Retina (tissue), 1 donor: ENCODE data around the gene SLC9A3.

ENCODE experiments used
- DNase-seq: peaks from one replicate; pipeline ENCODE4 v3.0.0-alpha.2; 2016

The SLC9A3 gene

DNA sequence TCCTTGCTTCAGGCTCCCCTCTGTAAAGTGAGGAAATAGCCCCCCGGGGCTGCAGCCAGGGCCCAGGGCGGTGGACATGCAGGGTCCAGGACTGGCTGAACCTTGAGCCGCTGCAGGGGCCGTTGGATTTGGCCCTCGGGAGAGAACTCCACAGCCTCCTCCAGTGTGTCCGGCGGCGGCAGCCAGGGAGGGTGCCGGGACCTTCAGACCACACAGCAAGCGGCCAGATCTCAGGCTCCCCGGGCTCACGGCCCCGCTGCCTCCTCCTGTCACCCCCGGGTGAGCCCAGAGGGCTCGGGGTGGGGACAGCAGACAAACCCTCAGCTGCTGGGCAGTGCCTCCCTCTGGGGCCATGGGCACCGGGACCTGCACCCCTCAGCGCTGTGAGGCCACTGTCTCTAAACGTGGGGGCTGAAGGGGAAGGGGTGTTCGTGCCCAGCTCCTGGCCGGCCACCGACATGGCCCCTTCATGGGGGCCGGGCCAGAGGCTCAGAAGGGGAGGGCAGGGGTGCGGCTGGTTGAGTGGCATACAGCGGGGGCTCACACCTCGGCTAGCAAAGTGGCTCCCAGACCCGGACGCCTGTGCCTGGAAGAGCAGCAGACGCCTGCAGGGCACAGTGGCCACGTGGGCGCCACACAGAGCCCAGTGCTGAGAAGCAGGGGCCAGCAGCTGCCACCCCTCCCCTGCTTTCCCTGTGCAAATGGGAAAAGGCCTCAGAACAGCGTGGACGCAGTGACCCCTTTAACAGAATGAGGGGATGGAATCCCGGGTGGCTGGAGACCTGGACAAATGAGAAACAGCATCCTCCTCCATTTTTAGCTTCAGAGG is 19.7 kb downstream of the SLC9A3 start:
- DNase-seq: peak; percentile 56

DNA sequence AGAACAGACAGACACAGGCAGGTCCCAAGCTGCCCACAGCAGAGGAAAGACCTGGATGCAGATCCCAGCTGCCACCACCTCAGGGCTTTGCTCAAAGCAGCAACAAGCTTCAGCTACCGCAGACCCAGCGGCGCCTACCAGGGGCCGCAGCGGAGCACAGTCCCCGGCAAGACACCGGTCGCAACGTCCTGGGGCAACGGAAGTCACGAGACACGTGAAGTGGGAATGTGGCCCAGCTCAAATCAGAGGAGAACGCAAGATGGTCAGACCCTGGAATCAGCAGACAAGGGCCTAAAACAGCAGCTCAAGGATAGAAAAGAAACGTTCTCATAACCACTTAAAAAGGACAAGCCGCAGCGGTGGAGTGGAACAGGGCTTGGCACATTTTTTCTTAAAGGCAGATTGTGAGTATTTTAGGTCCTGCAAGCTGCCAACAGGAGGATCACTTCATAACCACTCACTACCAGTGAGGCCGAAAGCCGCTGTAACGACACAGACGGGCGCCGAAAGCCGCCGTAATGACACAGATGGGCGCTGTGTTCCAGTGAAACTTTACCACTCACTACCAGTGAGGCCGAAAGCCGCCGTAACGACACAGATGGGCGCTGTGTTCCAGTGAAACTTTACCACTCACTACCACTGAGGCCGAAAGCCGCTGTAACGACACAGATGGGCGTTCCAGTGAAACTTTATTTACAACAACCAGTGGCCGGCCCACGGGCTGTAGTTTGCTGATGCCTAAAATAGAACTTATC is 21.7 kb downstream of the SLC9A3 start:
- DNase-seq: no peak

DNA sequence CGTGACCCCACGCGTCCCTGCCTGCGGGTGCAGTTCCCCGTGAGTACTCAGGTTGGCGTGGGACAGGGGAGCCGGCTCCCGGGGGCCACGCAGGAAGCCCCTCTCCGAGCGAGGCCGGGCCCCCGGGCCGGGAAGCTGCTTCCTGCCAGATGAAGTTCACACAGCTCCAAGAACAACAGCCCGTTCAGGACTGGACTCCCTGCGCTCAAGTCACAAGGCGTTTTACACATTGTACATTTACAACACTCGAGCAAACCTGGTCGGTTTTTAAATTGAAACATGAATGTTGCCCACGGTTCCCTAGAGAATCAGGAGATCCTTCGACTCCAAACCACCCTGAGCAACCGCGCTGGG is 22.4 kb downstream of the SLC9A3 start:
- no peak for DNase-seq

DNA sequence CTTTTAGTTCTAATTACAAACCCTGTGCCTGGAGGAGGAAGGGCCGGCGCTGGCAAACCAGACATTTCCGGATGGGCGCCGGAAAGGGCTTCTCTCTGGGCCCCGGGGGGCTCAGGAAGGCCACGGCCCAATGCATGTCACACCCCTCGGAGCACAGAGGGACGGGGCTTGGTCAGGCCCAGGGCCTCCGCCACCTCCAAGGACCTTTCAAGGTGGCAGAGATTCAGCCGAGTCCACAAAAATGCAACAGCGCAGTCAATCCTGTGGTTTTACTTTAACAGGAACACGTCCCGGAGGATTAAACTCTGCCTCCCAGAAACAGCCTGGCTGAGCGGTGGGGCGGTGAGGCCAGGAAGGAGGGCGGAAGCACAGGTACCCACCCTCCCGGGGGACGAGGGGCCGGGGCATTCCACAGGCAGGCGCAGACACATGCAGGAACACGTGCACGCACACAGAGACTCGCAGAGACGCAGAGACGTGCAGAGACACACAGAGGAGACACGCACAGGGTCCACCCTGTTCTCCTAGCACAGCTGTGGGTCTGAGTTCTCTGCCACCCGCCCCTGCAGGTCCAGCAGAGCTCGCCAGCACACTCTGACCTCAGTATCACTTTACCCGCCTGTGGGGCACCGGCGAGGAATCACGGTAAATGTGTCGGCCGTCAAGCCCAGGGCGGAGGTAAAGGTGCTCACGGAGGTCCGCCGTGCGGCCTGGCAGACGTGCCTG is 23.0 kb downstream of the SLC9A3 start:
- no peak for DNase-seq

DNA sequence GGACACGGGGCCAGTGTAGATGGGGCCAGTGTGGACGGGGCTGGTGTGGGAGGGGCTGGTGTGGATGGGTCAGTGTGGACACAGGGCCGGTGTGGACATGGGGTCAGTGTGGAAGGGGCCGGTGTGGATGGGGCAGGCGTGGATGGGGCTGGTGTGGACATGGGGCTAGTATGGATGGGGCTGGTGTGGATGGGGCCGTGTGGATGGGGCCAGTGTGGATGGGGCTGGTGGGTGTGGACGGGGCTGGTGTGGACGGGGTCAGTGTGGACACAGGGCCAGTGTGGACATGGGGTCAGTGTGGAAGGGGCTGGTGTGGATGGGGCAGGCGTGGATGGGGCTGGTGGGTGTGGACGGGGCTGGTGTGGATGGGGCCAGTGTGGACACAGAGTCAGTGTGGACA is 23.8 kb downstream of the SLC9A3 start:
- DNase-seq: no peak

DNA sequence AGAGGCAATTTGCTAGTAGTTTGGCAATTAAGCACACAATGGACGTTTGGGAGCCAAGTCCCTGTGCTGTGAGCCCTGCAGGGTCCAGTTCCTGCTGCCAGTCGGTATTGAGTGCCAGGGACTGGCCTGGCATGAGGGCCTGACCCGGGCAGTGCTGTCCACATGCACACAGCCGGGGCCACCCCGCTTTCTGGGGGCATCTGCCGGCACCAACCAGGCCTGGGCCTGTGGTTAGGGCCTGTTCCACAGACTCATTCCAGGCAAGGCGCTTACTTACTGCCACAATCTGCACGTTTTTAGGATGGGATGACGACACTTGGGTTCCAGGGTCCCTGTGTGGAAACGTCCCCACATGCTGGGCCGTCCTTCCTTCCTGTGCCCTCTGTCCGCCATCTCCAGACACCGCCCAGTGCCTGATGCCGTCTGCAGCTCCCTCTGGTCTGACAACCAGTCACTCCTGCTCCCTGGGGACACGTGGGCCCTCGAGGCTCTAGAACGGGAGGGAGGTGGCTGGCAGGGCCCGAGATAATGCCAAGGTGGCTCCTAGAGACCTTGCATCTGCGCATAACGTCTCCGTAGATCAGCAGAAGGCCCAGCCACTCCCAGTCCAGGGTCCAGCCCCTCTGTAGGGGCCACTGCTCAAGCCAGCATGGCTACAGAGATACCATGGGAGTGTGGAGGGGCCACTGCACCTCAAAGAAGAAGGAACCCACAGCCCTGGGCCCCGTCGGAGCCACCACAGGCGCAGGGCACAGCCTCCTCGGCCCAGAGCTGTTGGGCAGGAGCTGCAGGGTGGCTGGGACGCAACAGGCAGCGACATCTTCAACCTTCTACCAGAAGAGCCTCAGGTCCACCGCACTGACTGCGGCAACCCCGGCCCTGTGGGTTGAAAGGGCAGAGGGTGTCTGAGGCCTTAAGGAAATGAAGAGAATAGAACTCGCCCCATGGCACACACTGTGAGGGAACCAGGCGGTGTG is 24.7 kb downstream of the SLC9A3 start:
- DNase-seq: no peak

DNA sequence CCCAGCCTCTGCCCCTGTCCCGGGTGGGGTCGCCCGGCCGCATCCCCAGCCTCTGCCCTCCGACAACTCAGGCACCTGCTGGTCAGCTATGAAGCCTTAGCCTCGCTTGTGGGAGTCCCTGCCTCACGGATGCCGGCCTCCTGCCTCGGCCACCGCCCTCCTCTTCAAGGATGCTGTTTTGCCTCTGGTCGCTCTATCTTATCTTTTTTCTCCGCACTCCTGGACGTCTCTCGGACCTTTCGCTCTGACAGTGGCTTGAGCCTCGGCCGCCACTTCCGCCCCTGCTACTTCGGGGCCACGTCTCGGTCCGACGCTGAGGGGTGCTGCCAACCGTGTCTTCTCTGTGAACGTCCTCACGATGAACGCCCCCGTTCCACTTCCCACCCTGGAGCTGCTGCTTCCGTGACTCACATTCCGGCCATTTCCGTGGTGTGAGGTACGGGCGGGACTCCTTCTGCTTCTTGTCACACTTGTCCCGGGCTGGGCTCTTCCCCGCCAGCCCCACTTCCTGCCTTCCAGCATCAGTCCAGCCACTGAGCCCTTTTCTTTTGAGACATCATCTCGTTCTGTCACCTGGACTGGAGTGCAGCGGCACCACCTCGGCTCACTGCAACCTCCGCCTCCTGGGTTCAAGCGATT is 26.3 kb downstream of the SLC9A3 start:
- DNase-seq: no peak

DNA sequence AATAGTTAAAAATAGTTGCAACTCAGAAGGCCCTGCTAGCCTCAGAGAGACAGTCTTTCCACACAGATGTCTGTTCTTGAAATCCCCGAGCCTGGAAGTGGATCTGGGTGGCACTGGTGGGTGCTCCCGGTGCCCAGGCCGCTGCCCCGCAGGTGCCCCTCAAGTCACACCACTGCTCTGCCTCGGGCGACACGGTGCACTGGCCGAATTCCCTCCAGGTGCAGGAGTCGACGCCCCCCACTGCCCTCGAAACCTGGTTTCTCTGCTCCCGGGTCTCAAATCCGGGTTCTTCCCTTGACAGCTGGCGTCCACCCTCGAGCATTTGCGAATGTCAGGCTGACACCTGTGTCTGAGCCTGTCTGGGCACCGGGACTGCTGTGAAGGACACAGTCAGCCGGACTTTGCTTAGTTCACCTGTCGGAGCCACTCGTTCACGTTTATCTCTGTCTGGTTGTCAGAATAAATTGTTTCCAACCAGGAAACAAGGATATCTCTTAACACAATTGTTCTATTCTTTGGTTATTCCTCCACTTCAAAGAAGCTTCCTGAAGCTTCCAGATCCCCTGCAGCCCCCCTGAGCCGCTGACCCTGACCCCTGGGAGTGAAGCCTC is 27.1 kb downstream of the SLC9A3 start:
- DNase-seq: no peak

DNA sequence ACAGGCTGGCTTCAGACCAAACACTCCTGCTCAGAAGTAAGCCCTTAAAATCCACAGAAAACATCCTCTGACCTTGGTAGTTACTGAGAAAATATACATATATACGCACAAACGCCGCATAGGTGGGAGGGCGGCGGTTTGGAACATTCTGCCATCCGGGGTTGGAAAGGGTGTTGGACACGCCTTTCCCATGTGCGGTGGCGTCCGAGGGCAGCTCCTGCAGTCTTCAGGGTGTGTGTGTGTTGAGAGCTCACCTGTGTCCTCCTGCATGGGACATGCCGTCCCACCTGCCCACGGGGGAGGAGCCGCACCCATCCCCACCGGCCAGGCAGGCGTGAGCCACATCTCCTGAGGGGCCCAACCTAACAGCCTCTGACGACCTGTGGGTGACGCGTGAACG is 28.2 kb downstream of the SLC9A3 start:
- no peak for DNase-seq

DNA sequence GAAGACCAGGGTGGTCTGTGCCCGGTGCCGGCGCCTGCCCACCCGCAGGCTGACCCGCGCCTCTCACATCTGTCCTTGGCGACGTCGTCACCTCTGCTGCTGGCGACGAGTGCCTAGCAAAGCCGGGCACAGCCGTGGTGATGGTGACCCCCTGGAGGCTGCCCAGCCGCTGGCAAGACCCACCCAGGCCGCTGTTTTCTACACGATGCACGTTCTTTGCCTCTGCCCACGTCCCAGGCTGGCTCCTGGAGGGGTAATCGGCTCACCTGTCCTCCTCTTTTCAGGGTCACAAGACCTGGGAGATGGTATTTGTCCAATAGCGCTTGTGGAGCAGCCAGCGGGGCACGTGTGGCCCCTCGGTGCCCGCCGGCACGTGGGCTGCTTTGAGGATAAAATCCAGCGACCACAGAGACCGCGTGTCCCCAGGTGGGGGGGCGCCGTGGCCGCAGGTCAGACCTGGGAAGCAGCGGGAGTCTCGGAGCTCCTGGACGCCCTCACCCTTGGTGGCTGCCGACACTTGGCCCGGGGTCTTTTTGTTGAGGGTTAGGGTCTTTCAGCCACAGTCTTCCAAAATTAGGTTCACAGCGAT is 29.5 kb downstream of the SLC9A3 start:
- DNase-seq: no peak

DNA sequence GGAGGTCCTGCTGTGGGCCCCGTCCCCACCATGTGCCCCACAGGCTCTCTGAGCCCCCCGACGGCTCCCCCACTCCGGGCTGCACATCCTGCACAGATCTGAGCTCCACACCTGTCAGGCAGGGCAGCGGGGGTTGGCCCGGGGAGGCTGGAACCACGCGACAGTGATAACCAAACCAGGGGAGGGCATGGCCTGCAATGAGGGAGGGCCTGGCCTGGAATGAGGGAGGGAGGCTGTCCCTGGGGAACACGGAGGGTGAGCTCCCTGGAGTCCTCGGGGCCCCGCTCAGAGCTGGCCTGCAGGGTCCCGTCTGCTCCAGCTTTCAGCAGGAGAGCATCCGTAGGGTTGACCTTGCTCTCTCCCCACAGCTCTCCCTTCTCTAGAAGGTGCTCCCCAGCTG is 30.5 kb downstream of the SLC9A3 start:
- DNase-seq: no peak

DNA sequence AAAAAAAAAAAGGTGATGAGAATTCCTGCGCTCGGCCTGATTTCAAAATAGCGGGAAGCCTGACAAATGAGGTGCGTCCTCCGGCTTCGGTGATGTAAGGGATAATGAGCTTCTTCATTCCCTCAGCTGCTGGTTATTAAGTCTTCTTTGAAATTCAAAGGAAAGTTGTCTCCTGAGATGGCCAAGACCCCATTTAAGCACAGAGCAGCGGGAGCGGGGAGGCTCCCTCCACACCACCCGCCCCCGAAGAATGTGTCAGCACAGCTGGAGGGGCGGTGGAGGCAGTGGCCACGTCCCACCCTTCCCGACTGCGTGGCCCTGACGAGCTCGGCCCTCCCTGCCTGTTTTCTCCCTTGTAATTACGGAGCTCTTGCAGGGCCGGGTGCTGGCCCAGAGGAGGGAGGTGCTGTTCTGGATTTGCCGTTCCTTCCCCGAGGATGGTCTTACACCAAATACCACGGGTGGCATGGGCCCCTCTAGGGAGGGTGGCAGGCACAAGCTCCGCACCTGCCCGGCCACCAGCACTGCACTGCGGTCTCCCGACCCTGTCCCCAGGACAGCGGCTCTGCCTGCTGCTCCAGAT is 31.0 kb downstream of the SLC9A3 start:
- DNase-seq: peak; percentile 70

DNA sequence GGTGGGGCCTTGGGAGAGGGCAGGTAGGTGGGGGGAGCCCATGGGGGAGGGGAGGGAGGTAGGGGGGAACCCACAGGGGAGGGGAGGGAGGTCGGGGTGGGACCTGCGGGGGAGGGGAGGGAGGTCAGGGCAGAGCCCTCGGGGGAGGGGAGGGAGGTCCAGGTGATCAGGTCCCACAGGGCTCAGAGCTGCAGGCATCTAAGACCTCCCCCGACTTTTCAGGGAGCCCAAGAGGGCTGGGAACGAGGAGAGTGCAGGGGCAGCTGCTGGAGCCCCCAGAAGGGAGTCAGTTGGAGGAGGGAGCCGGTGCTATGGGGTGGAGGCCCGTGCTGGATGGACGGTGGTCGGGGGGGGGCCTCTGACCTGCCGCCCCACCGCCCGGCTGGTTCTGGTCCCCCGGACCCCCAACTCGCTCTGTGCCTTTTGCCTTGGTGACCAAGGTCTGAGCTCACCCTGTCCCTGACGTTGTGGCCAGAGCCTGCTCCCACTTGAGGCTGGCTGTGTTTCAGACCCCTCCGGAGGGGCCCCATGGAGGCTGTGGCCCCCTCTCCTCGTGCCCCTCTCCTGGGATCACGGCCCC is 31.8 kb downstream of the SLC9A3 start:
- DNase-seq: no peak

DNA sequence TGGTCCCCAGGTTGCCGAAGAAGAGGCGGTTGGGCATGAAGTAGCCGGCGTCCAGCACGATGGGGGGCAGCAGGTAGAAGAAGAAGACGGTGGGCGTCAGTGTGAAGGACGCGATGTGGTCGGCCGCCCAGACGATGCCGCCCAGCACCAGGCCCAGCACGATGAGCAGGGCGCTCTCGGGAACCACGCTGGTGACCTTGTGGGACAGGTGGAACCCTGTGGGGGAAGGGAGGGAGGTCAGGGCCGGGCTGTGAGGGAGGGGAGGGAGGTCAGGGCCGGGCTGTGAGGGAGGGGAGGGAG is 32.4 kb downstream of the SLC9A3 start:
- DNase-seq: no peak

DNA sequence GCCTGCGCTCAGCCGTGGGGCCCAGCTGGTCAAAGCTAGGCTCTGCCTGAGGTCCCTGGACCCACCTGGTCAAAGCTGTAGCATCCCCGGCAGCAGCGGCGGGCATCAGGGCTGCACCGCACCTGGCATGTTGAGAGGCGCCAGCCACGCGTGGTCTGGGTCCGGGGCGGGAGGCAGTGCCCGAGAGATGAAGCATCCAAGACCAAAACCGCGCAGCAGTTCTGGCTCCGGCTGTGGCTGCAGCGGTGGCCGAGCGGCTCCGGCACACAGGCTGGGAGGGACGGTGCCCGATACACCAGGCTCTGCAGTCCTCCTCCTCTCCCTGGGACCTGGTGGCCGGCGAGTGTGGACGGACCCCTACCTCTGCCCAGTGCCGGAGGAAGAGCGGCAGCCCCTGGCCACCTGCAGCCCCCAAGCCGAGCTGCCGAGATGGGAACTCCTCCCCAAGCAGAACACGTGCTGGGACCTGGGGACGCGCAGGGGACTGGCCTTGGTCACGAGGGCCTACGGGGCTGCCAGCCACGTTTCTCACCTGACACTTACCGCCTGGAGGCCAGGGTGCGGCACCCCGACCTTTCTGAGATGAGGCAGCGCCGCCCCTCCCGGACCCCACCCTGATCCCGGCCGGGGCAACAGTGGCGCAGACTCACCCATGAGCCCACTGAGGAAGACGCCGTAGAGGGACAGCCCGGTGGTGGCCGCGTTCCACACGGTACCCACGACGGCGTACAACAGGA is 33.0 kb downstream of the SLC9A3 start:
- no peak for DNase-seq

DNA sequence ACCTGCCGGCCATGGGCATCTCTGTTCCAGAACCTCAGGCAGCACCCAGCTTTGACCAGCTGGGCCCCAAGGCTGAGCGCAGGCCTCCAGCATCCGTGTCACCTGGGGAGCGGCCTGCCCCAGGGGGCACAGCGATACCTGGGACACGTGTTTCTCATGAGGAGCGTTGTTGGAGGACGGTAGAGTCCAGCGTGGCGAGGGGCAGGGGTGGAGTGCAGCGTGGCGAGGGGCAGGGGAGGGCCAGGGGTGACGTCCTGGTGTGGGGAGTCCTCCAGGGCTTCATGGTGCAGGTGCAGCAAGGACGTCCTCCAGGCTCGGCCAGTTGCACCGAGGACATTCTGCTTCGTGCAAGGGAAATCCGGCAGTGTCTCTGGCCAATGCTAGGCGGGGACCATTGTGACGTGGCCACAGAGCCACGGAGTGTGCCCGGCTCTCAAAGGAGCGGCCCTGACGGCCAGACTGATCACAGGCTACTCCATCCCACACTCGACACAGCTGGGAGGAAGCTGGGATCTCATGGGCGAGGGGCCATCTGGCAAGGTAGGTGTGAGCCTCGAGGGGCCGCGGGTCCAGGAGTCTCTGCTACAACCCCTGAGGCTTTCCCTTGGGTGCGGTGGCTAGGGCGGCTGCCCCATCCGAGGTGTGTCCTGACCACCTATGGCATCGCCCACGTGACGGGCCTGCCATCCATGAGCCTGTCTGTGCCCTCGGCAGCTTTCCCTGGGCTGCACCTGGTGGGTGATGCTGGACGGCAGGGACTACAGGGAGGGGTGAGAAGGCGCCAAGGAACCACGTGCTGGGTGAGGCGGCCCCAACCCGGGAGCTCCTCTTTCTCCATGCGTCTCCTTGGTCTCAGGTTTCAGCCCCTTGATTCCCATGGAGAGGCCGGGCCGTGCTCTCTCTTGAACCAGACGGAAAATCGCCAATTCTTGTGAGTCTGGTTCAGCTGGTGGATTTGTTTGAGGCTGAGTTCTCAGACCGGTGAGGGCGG is 33.8 kb downstream of the SLC9A3 start:
- DNase-seq: no peak

DNA sequence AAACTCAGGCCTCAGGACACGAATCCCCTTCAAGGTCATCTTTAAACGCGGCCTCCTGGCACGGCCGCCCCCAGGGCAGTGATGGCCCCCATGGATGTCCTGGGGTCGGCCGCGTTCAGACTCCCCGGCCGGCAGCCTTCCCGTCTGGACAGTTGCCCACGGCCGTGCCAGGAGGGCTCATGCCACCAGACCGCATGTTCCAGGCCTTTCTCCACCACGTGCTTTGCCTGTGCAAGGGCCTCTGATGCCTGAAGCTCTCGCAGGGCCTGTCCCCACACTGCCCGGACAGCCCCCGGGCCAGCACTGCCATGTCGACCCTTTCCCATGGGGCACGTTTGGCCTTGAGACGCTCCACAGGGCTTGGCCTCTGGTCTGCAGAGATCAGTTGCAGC is 34.6 kb downstream of the SLC9A3 start:
- DNase-seq: no peak
